H9 (cell line): Measurements from ENCODE around the gene ELOVL3. TPM values are rescaled to one million over a fixed set of nuclear protein-coding genes. Genes with fewer than 3 reads are reported as not detected.
"Not testable (repeated sequence)": the region's sequence is repeated elsewhere in the genome, so short reads cannot be mapped to it uniquely, and the experiment has no call there.

Experiments used
- DNase-seq: peaks from one replicate; pipeline ENCODE4 v3.0.0-alpha.2; 2017
- H2AFZ ChIP-seq: one replicate; pipeline ENCODE4 v1.6.1; 2013; ENCODE audit warnings: mild to moderate bottlenecking, low read length, control low read depth, moderate library complexity
- H2AK5ac ChIP-seq: 2 replicates; pipeline ENCODE4 v1.6.1; 2013; ENCODE audit warnings: low read length, control low read depth, mixed read lengths; ENCODE audit not compliant: insufficient read length
- H2BK120ac ChIP-seq: one replicate; pipeline ENCODE4 v1.6.1; 2013; ENCODE audit warnings: low read depth, mild to moderate bottlenecking, low read length, control low read depth, inconsistent platforms; ENCODE audit not compliant: poor library complexity, severe bottlenecking
- H2BK12ac ChIP-seq: 2 replicates; pipeline ENCODE4 v1.6.1; 2013; ENCODE audit warnings: low read length, control low read depth, mixed read lengths, low read depth; ENCODE audit not compliant: insufficient read length
- H2BK15ac ChIP-seq: 2 replicates; pipeline ENCODE4 v1.6.1; 2013; ENCODE audit warnings: low read depth, low read length, control low read depth
- H2BK20ac ChIP-seq: one replicate; pipeline ENCODE4 v1.6.1; 2013; ENCODE audit warnings: low read depth, mild to moderate bottlenecking, low read length, control low read depth, inconsistent platforms; ENCODE audit not compliant: poor library complexity, severe bottlenecking
- H2BK5ac ChIP-seq: 2 replicates; pipeline ENCODE4 v1.6.1; 2013; ENCODE audit warnings: low read length, control low read depth, mixed read lengths; ENCODE audit not compliant: insufficient read length
- H3K14ac ChIP-seq: 2 replicates; pipeline ENCODE4 v1.6.1; 2013; ENCODE audit warnings: low read length, control low read depth; ENCODE audit not compliant: insufficient read depth
- H3K18ac ChIP-seq: 2 replicates; pipeline ENCODE4 v1.6.1; 2013; ENCODE audit warnings: low read depth, mild to moderate bottlenecking, mixed read lengths, low read length, control low read depth; ENCODE audit not compliant: insufficient read length
- H3K23ac ChIP-seq: 2 replicates; pipeline ENCODE4 v1.6.1; 2013; ENCODE audit warnings: low read length, control low read depth, mixed read lengths, low read depth; ENCODE audit not compliant: insufficient read length
- H3K23me2 ChIP-seq: 2 replicates; pipeline ENCODE4 v1.6.1; 2013; ENCODE audit warnings: low read depth, mild to moderate bottlenecking, mixed read lengths, low read length, control low read depth; ENCODE audit not compliant: insufficient read length, poor library complexity, severe bottlenecking
- H3K27ac ChIP-seq: 2 replicates; pipeline ENCODE4 v1.5.1; 2013; ENCODE audit warnings: low read length, control low read depth, mixed read lengths, low read depth; ENCODE audit not compliant: insufficient read length
- H3K27me3 ChIP-seq: 2 replicates; pipeline ENCODE4 v1.6.1; 2013; ENCODE audit warnings: low read length, control low read depth, inconsistent platforms; ENCODE audit not compliant: insufficient read depth
- H3K4ac ChIP-seq: 2 replicates; pipeline ENCODE4 v1.6.1; 2013; ENCODE audit warnings: low read depth, mild to moderate bottlenecking, control low read depth, inconsistent platforms, low read length, moderate library complexity
- H3K4me1 ChIP-seq: 2 replicates; pipeline ENCODE4 v1.6.1; 2013; ENCODE audit warnings: low read length, control low read depth, inconsistent platforms; ENCODE audit not compliant: insufficient read depth
- H3K4me2 ChIP-seq: 2 replicates; pipeline ENCODE4 v1.6.1; 2013; ENCODE audit warnings: low read length, control low read depth, mixed read lengths; ENCODE audit not compliant: insufficient read length, insufficient read depth
- H3K56ac ChIP-seq: 2 replicates; pipeline ENCODE4 v1.6.1; 2013; ENCODE audit warnings: low read depth, mild to moderate bottlenecking, mixed read lengths, low read length, control low read depth; ENCODE audit not compliant: insufficient read length
- H3K79me1 ChIP-seq: 2 replicates; pipeline ENCODE4 v1.6.1; 2013; ENCODE audit warnings: low read depth, mild to moderate bottlenecking, moderate library complexity, low read length, control low read depth, inconsistent platforms; ENCODE audit not compliant: insufficient read depth, poor library complexity, severe bottlenecking
- H3K79me2 ChIP-seq: 2 replicates; pipeline ENCODE4 v1.6.1; 2013; ENCODE audit warnings: low read length, control low read depth, inconsistent platforms; ENCODE audit not compliant: insufficient read depth
- H3K9ac ChIP-seq: 2 replicates; pipeline ENCODE4 v1.6.1; 2013; ENCODE audit warnings: low read length, control low read depth, mixed read lengths; ENCODE audit not compliant: insufficient read length; ENCODE audit errors: extremely low read depth
- H3K9me3 ChIP-seq: one replicate; pipeline ENCODE4 v1.6.1; 2013; ENCODE audit warnings: low read depth, low read length, inconsistent platforms; ENCODE audit not compliant: control insufficient read depth
- H3T11ph ChIP-seq: one replicate; pipeline ENCODE4 v1.6.1; 2013; ENCODE audit warnings: mild to moderate bottlenecking, low read length, control low read depth, inconsistent platforms
- H4K20me1 ChIP-seq: one replicate; pipeline ENCODE4 v1.6.1; 2013; ENCODE audit not compliant: control insufficient read depth, insufficient read length, insufficient read depth
- H4K5ac ChIP-seq: 2 replicates; pipeline ENCODE4 v1.6.1; 2013; ENCODE audit warnings: low read depth, mild to moderate bottlenecking, mixed read lengths, low read length, control low read depth; ENCODE audit not compliant: insufficient read length
- H4K8ac ChIP-seq: replicated peaks from 2 replicates; pipeline ENCODE4 v1.6.1; 2013; ENCODE audit warnings: low read length, control low read depth, mixed read lengths, low read depth; ENCODE audit not compliant: insufficient read length
- H4K91ac ChIP-seq: 2 replicates; pipeline ENCODE4 v1.6.1; 2013; ENCODE audit warnings: low read depth, mild to moderate bottlenecking, moderate library complexity, mixed read lengths, low read length, control low read depth; ENCODE audit not compliant: insufficient read length
- H3K27ac Mint-ChIP-seq, 3 experiments: 2 replicates in 2 of 3; 3 replicates in 1 of 3; pipeline ENCODE4 v1.8.0; 2020 to 2021; ENCODE audit warnings: mixed read lengths in 3 of 3, mild to moderate bottlenecking in 1 of 3, moderate library complexity in 1 of 3
- H3K27me3 Mint-ChIP-seq: 2 replicates; pipeline ENCODE4 v1.8.0; 2021; ENCODE audit warnings: low read depth, mild to moderate bottlenecking, moderate library complexity, mixed read lengths
- H3K36me3 Mint-ChIP-seq, 3 experiments: 2 replicates in 2 of 3; 3 replicates in 1 of 3; pipeline ENCODE4 v1.8.0; 2020 to 2021; ENCODE audit warnings: low read depth in 3 of 3, mixed read lengths in 3 of 3; ENCODE audit not compliant: insufficient read depth in 1 of 3
- H3K4me1 Mint-ChIP-seq, 2 experiments: 2 replicates each; pipeline ENCODE4 v1.8.0; 2020; ENCODE audit warnings: mixed read lengths in 2 of 2
- H3K4me3 Mint-ChIP-seq, 2 experiments: 2 replicates in 1 of 2; 3 replicates in 1 of 2; pipeline ENCODE4 v1.8.0; 2020 to 2021; ENCODE audit warnings: mild to moderate bottlenecking in 2 of 2, mixed read lengths in 2 of 2, moderate library complexity in 1 of 2
- H3K9me3 Mint-ChIP-seq, 2 experiments: 2 replicates in 1 of 2; 3 replicates in 1 of 2; pipeline ENCODE4 v1.8.0; 2020; ENCODE audit warnings: mild to moderate bottlenecking in 2 of 2, mixed read lengths in 2 of 2, moderate library complexity in 1 of 2
- WGBS: extraction: QIAGEN DNeasy Blood & Tissue Kit; methylation state at CpG from one replicate; pipeline ENCODE4 v1.1.7; 2013; ENCODE audit warnings: missing lambda C conversion rate, low lambda C conversion rate, mixed read lengths; ENCODE audit not compliant: insufficient read length; ENCODE audit errors: extremely low coverage; 5-methylcytosine and 5-hydroxymethylcytosine counted together
- total RNA-seq: library from RNA; stranded (reverse); gene quantifications from 2 replicates; pipeline ENCODE4 v1.2.1, GENCODE V29; 2021
- TF ChIP-seq, protein P1 (sequence below): fragments of 200-600 bp; sonication (generic); conservative IDR thresholded peaks from 3 replicates; pipeline ENCODE4 v1.8.0; 2021; ENCODE audit warnings: antibody characterized with exemption, mild to moderate bottlenecking

The ELOVL3 gene
- total RNA-seq, 1 experiment from 2014 or later, result not detected

DNA sequence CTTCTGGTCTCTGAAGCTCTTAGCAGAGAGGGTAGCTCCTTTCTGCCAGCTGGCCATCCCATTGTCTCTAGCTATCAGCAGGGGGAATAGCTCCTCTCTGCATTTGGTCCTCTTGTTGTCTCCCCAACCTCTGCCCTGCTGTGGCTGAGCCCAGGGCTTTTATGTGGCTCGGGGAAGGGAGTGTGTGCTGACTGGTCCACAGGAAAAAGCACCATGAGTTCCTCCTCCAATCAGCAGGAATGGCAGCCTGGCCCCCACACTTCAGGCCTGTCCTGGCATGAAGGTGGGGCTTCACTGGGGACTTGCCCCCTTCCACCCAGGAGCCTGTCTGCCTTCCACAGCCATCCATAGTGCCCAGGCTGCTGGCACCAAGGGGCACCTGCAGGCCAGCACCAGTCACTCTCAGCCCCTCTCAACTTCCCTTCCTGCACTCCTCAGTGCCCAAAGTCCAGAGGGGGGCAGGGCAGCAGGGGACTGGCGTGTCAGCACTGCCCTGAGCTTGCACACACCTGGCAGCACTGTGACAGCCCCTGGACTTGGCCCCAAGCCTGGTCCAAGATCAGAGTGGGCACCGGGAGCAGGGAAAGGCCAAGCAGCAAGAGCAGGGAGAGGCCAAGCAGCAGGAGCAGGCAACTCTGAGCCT is 37.7 kb upstream of the ELOVL3 start:
- Histone ChIP-seq H3K27me3 (no peaks in the 10 kb centered on the region), H4K8ac (no peak overlapping the region), H3T11ph (no peak overlapping the region), H2AK5ac (no peak overlapping the region), H2BK5ac (no peak overlapping the region), H3K27ac (no peak overlapping the region), H3K23me2 (no peaks in the 10 kb centered on the region), H3K79me2 (no peaks in the 10 kb centered on the region), H4K20me1 (no peaks in the 10 kb centered on the region), H3K56ac (no peak overlapping the region), H3K14ac (no peak overlapping the region; the same call in 1 of the 2 replicates), H4K5ac (no peak overlapping the region), H3K23ac (no peak overlapping the region), H2BK20ac (no peak overlapping the region), H3K4ac (no peak overlapping the region), H3K9ac (no peak overlapping the region), H2AFZ (no peak overlapping the region), H2BK120ac (no peak overlapping the region), H3K79me1 (no peaks in the 10 kb centered on the region), H3K4me1 (no peaks in the 10 kb centered on the region), H2BK12ac (no peak overlapping the region), H3K9me3 (peaks cover 25% of the 10 kb centered on the region), H3K18ac (no peak overlapping the region), H3K4me2 (no peak overlapping the region), H2BK15ac (no peak overlapping the region), H4K91ac (no peak overlapping the region)
- no peak for DNase-seq
- WGBS, result no CpG with 5 or more reads among the region's 3 CpGs
- no peak overlapping the region; a peak in 1 of 7 replicates for H3K27ac Mint-ChIP-seq
- H3K4me1 Mint-ChIP-seq, result no peaks in the 10 kb centered on the region
- H3K27me3 Mint-ChIP-seq, result peaks cover 40% of the 10 kb centered on the region
- TF ChIP-seq, protein P1, sequence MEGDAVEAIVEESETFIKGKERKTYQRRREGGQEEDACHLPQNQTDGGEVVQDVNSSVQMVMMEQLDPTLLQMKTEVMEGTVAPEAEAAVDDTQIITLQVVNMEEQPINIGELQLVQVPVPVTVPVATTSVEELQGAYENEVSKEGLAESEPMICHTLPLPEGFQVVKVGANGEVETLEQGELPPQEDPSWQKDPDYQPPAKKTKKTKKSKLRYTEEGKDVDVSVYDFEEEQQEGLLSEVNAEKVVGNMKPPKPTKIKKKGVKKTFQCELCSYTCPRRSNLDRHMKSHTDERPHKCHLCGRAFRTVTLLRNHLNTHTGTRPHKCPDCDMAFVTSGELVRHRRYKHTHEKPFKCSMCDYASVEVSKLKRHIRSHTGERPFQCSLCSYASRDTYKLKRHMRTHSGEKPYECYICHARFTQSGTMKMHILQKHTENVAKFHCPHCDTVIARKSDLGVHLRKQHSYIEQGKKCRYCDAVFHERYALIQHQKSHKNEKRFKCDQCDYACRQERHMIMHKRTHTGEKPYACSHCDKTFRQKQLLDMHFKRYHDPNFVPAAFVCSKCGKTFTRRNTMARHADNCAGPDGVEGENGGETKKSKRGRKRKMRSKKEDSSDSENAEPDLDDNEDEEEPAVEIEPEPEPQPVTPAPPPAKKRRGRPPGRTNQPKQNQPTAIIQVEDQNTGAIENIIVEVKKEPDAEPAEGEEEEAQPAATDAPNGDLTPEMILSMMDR, result no peak
- H3K9me3 Mint-ChIP-seq, result peaks cover 57 to 78% of the 10 kb centered on the region in 2 experiments
- peaks cover 0 to 20% (median 6%) of the 10 kb centered on the region in 3 experiments; a peak in 4 of 7 replicates for H3K36me3 Mint-ChIP-seq
- no peak overlapping the region for H3K4me3 Mint-ChIP-seq

- H2BK5ac ChIP-seq, H3K79me1 ChIP-seq, H3K27ac Mint-ChIP-seq, H2AK5ac ChIP-seq, H3T11ph ChIP-seq, H2BK12ac ChIP-seq, H3K23me2 ChIP-seq, H2BK20ac ChIP-seq, H3K27me3 ChIP-seq, H3K79me2 ChIP-seq, H2AFZ ChIP-seq, H3K4me1 ChIP-seq, H4K91ac ChIP-seq, H3K23ac ChIP-seq, H3K18ac ChIP-seq, DNase-seq, H3K27ac ChIP-seq, H4K5ac ChIP-seq, H4K8ac ChIP-seq, H2BK15ac ChIP-seq, H3K56ac ChIP-seq, H3K9ac ChIP-seq, H2BK120ac ChIP-seq, H4K20me1 ChIP-seq, H3K4ac ChIP-seq, H3K4me2 ChIP-seq, H3K4me3 Mint-ChIP-seq, H3K14ac ChIP-seq, H3K4me1 Mint-ChIP-seq: not testable (repeated sequence)
- H3K9me3 Mint-ChIP-seq, result peaks cover 52 to 73% of the 10 kb centered on the region in 2 experiments
- no CpG with 5 or more reads among the region's 7 CpGs for WGBS
- H3K9me3 ChIP-seq, result peaks cover 25% of the 10 kb centered on the region
- peaks cover 39% of the 10 kb centered on the region for H3K27me3 Mint-ChIP-seq
- peaks cover 0 to 19% (median 6%) of the 10 kb centered on the region in 3 experiments; a peak in 4 of 7 replicates for H3K36me3 Mint-ChIP-seq
These were observed 36.9 kb upstream of the ELOVL3 start for GRCh38 chr10:102188941-102189898.
